NCI-H526 treated with DMSO at 0.1 percent for 48 hours (cell line): Measurements from ENCODE around the gene MAGI2.
"Not testable (repeated sequence)": the region's sequence is repeated elsewhere in the genome, so short reads cannot be mapped to it uniquely, and the experiment has no call there.

Source experiments
- DNase-seq: peaks from one replicate; lab custom pipeline; 2025; lab: John Stamatoyannopoulos, UW

The MAGI2 gene

DNA sequence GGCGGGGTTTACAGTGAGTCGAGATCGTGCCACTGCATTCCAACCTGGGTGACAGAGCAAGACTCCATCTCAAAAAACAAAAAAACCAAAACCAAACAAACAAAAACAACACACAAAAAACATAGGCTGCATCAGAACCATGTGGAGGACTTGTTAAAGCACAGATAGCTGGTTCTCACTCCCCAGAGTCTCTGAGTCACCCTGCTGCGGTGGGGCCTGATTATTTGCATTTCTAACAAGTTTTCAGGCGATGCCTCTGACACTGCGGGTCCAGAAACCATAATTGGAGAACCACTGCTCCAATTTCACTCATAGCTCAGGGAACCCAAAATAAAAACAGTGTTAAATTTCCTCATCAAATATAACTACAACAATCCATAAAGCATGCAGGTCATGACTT, 816.7 kb downstream of the MAGI2 start:
- no peak for DNase-seq

DNA sequence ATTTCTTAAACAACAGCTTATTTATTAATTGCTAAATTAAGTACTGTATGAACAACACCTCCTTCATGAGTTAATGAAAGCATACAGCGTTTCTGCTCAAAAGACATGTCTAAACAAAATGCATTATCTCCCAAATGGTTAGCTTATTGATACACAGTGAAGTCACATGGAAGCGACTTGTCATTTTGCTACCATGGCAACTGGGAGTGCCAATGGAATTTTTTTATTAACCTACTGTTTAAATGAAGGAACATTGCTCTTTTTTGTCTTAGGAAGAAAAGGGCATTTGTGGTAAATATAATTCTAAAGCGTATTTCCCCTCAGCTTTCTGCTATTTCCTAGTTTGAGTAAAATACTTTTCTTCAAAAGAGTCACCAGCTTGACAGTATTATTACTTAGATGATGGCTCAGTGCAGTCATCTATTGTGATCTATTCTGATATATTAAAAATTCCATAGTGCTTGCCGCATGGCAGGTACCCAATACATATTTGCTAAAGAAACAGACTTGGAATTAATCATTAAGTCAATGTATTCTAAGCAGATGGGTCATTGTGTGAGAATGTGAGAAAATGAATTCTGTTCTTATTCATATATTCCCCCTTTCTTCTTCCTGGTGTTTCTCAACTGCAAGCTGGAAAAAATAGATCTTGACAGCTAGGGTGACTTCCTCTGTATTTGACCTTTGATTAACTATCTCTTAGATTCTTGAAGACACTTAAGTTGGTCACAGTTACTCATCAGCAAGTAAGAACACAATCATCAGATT, 818.3 kb downstream of the MAGI2 start:
- DNase-seq = no peak

DNA sequence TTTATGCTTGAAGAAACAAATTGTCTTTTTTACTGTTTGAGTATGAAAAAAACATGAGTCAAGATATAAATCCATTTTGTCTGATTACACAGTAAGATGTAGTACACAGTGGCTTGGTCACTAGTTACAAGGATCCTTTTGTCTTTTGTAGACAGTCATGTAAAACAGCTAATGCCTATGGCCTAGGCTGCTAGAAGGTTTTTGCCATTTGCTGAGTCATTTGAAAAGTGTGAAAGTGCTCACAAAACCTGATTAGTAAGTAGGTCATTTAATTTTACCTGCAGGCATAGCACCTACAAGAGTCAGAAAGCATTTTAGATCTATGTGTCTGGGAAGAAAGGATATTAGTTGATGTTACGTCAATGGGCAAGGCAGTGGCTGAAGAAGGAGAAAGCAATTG, 819.4 kb downstream of the MAGI2 start:
- no peak for DNase-seq

DNA sequence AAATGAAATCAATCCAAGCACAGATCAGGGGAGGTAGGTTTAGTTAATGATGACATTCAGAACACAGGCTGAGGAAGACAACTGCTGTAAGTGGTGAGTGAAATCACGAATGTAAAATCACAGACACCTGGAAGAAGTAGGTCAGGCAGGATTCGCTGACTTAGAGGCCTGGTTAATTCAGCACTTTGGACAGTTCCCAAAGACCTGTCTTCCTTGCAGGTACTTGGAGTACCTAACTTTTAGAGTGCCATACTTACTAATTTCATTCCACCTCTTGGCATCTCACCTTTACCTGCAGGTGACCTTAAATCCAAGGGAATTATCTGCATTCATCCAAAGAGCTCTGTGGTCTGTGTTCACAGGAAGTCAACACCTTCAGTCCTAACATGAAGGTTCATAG, 832.5 kb downstream of the MAGI2 start:
- no peak for DNase-seq

DNA sequence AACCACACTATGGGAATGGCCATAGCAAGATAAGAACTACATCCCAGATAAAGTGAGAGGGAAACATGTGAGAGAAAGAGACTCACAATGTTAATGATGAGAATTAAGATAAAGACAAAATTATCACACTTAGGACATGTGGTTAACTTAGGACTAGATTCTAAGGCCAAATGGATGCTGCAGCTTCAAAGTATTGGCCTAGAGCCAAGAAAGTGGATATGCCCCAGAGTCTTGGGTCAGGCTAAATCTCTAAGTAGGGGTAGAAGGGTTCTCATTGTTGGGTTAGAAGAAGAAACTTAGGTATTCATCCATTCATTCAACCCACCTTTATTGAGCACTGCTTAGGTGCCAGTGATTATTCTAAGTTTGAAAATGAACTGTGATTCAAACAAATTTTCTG, 836.9 kb downstream of the MAGI2 start:
- no peak for DNase-seq

DNA sequence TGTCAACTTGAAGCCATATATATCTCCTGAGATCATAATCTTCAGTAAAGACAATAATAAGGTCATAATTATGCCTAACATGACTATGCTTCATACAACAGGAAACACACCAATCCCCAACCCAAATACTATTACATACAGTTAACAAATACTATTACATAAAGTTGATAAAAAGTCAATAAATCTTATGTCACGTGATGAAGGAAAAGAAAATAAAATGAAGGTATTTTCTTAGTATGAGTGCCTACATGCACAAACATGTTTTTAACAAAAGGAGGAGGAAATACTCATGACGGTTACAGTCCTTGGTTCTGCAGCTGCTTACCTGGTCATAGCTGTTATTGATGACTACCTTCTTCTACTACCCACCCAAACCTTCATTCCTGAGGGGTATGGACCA, 844.2 kb downstream of the MAGI2 start:
- no peak for DNase-seq

DNA sequence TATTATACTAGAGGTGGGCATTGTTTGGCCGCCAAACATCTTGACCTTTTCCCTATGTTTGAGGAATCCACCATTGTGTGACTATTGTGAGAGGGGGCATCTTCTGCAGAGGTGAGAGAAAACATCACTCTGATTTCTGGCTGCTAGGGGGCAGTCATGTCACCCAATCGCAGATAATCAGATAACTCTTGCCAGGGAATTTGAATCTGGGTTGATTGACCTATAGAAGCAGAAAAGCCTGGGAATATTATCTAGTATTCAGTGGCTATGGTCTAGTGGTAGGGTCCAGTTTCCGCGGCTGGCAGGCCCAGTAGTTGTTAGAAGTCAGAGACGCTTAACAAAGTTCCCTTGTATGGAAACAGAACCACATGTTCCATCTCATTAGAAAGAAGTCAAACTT, 846.4 kb downstream of the MAGI2 start:
- DNase-seq = no peak

DNA sequence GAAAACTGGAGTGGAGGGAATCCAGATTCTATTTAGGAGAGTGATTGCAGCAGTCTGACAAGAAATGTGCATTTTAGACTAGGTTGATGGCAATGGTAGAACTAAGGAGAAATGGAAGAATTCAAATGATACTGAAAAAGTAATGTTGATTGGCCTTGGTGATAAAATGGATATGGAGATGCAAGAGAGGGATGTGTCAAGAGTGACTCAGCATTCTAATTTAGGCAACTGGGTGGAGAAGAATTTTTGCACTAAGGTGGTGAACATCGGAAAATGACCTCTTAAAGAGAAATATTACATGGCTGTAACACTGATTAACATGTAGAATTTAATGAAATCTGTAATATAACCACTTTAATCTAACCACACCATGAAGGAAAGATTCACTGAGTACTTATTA, 848.3 kb downstream of the MAGI2 start:
- no peak for DNase-seq

DNA sequence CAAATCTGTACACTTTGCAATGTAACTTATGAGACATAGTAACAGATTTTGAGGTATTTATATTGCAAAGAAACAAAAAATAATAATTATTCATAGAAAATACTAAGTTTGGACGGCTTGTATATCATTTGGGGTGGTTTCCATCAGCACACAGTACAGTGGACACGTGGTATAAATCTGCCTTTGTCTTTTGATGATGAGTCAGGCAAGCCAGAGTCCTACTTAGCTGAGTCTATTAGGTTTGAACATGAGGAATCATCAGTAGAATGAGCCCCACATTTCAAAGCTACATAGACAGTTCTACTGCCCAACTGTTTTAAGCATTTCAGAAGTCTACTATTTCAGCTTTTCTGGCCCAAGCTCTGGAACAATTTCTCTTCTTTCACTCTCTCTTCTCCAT, 851.7 kb downstream of the MAGI2 start:
- DNase-seq = no peak

DNA sequence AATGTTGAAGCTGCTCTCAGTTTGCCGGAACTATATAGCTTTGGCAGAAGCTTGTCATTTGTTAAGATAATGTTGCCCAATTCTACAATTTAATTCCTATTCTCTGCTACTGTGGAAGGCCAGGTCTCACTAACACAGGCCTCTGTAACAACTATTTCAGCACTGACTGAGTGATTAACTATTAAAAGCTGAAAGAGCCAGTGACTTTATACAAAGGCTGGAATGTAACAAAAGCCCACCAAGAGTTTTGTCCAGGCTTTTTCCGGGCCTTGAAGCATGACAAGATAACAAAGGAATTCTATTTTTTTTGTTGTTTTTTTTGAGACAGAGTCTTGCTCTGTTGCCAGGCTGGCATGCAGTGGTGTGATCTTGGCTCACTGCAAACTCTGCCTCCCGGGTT, 859.3 kb downstream of the MAGI2 start:
- DNase-seq = no peak

DNA sequence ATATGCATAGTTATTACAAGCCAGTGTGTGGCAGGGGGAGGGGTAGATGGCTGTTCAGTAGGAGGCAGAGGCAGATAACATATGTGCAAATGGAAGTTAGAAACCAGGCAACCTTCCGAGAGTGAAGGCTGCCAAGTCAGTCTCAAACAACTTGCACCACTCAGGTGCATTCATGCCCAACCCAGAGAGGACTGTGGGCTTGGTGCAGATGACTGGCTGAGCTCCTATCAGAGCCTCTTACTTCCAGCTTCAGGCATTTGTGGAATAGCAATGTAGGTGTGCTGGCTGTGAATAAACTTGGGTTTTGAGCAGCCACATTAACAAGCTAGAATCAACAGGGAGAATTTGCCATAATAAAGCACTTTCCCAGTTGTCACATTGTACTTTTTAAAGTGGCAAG, 865.1 kb downstream of the MAGI2 start:
- no peak for DNase-seq

DNA sequence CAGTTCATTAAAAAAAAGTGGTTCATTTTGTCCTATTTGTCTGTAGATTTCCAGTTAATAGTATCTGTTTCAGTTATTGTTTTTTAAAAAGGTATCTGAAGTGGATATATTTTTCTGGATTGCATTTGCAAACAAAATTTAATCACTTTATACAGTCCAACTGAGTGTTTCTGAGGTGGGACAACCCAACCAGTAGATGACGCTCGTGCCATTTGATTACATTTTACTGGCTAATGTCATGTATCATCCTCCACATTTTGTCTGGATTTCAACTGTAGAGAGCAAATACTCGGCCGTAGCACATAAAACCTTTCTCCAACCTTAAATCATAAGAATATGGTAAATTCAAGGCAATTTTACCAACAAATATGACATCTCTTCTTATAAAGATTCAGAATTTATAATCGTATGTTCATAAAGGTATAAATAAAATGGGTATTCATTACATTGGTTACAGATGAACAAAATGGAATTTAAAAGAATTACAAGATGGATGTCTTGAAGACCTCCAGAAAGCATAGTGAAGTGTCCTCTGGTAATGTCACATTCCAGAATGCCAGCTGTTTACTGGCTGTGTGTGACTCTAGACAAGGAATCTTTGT, 865.9 kb downstream of the MAGI2 start:
- DNase-seq = peak; percentile 46

DNA sequence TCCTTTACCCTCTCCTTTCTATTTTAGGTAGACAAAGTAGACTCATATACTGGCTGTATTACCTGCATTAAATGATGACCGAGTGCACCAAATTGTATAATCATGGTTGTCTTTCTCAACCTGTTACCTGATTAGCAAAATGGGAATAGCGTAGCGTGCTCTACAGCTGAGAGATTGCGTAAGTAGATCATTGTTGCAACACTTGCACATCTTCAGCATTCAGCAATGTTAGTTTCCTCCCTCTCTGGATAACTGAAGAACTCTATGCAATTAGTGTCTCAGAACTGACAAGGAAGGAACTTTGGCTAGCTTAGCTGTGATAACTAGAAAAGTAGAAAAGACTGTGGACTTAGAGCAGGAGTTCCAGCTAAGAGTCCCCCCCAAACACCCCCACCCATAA, 867.5 kb downstream of the MAGI2 start:
- no peak for DNase-seq

DNA sequence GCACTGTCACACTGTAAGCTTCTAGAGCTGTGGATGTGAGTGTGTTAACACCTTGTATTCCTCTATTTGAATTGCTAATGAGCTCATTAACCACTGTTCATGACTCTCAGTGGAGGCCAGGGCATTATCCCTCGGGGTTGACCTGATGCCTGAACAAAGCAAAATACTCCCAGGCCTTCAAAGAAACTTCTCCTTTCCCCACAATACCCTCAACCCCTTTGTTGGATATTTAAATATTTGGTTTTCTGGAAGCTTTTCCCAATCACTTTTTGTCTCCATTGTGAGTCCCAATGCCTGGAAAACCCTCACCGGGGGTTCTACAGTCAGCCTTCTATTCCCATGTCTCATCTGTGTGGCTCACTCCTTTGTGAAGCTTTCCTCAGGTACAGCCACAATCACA, 874.8 kb downstream of the MAGI2 start:
- no peak for DNase-seq

DNA sequence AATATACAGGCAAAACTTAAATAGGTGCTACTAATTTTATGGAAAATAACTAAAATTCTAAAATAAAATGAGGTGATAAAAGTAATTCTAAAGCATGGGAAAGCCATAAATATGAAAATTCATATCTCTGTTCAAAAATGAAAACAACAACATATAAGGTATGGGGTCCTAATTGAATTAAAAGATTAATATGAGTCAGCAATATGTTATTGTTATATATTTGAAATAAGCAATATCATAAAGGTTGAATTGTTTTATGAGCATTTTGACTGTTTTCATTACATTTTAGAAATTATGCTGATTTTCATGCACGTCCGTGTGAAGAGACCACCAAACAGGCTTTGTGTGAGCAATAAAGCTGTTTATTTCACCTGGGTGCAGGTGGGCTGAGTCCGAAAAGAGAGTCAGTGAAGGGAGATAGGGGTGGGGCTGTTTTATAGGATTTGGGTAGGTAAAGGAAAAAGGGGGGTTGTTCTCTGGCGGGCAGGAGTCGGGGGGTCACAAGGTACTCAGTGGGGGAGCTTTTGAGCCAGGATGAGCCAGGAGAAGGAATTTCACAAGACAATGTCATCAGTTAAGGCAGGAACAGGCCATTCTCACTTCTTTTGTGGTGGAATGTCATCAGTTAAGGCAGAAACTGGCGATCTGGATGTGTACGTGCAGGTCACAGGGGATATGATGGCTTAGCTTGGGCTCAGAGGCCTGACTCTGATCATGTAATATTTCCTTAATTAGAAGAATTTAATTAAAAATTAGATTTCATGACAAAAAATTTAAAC, 876.1 kb downstream of the MAGI2 start:
- not testable (repeated sequence) for DNase-seq

DNA sequence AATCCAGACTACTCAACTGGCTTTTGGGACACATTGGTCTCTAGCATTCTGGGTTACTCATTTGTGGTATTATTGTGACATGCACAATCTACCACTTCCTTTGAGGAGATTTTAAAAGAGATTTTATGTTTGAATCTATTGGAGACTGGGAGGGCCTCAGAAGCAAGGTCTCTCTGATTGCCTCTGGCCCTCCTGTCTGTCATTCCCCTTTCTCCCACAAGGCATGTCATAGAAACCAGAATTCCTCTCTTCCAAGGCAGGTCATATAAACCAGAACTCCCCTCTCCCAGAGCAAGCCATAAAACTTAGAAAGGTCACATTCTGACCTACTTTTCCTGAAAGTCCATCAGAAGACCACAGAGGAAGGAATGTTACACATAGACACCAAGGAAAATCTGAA, 877.2 kb downstream of the MAGI2 start:
- no peak for DNase-seq

DNA sequence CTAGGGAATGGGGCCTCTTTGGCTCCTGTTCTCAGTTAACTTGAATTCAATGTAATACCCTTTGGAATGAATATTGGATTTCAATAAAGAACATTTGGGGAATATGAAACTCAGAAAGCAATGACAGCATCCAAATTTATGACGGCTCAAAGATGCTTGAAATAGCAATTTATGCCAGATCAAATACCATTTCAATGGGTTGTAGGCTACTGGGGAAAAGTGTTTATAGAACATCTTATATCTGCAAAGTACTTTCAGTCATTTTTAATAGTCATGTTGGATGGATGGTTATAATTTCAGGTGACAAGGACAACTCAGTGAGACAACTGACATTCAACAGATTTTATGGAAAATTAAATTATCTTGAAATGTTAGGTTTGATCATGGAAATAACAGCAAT, 882.2 kb downstream of the MAGI2 start:
- DNase-seq = no peak

DNA sequence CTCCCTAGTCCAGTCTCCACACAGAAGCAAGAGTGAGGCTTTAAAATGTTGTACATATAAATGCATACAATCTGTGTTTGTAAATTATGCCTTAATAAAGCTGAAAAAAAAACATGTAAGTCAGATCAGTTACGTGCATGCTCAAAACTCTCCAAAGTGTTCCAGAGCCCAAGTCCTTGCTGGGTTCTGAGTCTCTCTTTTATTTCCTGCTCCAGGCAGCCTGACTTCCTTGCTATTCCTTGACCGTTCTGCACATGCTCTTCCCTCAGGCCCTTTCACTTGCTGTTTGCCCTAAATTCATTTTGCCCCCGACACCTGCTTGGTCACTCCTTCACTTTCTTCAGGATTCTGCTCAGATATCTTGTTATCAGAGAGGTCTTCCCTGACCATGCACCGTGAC, 884.8 kb downstream of the MAGI2 start:
- DNase-seq = no peak

DNA sequence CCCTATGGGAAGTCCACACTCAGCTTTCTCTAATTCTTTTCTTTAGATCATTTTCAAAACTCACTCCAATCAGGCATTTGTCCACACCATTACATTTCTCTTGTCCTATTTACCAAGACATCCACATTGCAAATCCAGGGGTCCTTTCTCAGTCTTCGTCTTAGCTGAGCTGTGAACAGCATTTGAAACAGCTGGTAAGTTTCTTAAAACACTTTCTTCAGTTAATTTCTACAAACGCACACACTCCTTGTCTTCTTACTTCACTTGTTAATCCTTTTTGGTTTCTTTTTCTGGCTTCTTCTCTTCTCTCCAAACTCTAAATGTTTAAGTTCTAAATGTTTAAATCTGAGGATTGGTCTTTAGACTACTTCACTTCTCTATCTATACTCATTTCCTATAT, 885.6 kb downstream of the MAGI2 start:
- DNase-seq = no peak

DNA sequence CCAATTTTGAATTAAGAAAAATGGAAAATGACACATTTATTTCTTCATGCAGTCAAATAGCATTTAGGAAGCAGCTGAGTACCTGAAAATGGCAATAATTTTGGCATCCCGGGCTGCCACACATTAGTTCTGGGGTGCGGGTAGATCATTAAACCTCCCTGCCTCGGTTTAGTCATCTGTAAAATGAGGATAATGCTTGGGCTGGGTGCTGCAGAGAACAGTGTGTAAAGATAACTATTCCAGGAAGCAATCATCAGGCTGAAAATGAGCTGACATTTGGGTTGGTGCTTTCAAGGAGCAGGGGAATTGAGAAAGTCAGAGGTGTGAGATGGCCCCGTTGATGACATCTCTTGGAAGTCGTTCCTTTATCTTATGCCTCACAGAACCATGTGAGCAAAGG, 887.7 kb downstream of the MAGI2 start:
- no peak for DNase-seq

DNA sequence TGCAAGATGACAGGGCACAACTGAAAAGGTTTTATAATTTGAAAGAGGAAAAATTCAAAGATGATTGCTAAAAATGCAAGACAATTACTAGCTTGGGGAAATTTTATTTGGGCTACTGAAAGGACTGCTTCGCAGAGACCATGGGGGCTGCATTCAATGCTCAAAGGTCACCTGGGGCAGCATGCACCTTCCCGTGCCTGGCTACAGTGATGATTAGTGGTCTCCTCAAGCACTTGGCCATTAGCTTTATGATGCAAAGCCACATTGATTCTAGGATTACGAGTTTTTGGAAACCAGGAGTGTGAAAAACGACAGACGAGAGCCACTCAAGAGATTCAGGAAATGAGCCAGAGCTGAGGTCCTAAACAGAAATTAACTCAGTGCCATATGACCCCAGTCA, 890.3 kb downstream of the MAGI2 start:
- no peak for DNase-seq

DNA sequence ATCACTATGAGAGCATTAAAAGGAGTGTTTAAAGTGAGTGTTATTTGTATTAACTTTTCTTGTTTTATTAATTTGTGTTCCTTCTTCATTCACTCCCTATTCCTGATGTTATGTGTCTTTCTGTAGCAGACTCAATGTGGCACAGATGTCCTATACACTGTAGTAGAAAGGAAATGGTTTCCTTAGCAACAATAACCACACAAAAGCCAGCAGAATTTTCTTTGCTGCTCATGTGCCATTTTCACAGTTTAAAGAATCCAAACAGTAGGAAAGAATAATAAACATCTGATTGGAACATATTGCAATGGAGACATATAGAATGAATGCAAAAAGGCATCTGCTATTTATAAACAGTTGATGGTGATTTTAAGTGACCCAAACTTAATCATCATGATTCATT, 891.3 kb downstream of the MAGI2 start:
- DNase-seq = no peak

DNA sequence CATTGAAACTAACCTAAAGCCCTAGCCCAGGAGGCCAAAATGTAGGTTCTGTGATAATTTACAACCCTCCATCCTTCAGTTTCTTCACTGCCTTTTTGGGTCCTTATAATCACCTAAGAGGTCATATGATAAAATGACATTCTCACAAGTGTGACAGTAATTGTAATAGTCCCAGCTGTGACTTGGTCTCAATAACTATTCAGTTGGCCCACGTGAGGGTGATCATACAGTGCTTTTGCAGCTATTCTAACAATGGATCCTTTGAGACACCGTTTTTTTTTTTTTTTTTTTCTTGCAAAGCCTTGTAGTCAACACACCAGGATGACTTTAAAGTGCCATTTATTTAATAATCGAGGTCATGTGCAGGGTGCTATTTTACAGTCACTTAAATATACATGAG, 894.9 kb downstream of the MAGI2 start:
- peak; percentile 33 for DNase-seq
